ENCODE measurements around the gene MRPL50.

DNA sequence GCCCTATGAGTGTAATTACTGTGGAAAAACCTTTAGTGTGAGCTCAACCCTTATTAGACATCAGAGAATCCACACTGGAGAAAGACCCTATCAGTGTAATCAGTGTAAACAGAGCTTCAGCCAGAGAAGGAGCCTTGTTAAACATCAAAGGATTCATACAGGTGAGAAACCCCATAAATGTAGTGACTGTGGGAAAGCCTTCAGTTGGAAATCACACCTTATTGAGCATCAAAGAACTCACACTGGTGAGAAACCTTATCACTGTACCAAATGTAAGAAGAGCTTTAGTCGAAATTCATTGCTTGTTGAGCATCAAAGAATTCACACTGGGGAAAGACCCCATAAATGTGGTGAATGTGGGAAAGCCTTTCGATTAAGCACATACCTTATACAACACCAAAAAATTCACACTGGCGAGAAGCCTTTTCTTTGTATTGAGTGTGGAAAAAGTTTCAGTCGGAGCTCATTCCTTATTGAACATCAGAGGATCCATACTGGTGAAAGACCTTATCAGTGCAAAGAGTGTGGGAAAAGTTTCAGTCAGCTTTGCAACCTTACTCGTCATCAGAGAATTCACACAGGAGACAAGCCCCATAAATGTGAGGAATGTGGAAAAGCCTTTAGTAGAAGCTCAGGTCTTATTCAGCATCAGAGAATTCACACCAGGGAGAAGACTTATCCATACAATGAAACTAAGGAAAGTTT is 10.1 kb upstream of the MRPL50 start:
- TF ChIP-seq POLR2A (IDR thresholded peaks at IDR 0.05; ENCODE audit: low read length) (no peak), KDM1A (IDR thresholded peaks at IDR 0.05; ENCODE audit: low read depth) (no peak), PHF8 (IDR thresholded peaks at IDR 0.05; ENCODE audit: borderline replicate concordance, low read depth) (no peak), CEBPB (IDR thresholded peaks at IDR 0.05) (no peak), GATA3 (IDR thresholded peaks at IDR 0.05; ENCODE audit: borderline replicate concordance) (no peak), USF2 (IDR thresholded peaks at IDR 0.05) (no peak), RFX5 (IDR thresholded peaks at IDR 0.05) (no peak), RCOR1 (IDR thresholded peaks at IDR 0.05; ENCODE audit: low read depth, low read length) (no peak)
- TF ChIP-seq, protein P1, sequence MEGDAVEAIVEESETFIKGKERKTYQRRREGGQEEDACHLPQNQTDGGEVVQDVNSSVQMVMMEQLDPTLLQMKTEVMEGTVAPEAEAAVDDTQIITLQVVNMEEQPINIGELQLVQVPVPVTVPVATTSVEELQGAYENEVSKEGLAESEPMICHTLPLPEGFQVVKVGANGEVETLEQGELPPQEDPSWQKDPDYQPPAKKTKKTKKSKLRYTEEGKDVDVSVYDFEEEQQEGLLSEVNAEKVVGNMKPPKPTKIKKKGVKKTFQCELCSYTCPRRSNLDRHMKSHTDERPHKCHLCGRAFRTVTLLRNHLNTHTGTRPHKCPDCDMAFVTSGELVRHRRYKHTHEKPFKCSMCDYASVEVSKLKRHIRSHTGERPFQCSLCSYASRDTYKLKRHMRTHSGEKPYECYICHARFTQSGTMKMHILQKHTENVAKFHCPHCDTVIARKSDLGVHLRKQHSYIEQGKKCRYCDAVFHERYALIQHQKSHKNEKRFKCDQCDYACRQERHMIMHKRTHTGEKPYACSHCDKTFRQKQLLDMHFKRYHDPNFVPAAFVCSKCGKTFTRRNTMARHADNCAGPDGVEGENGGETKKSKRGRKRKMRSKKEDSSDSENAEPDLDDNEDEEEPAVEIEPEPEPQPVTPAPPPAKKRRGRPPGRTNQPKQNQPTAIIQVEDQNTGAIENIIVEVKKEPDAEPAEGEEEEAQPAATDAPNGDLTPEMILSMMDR (IDR thresholded peaks at IDR 0.05): no peak

All from A549 (cell line).